ENCODE results near the gene TRIP6.
A peak's percentile ranks its signal among the peaks of the same experiment; 100 is the strongest.

Gene TRIP6

DNA sequence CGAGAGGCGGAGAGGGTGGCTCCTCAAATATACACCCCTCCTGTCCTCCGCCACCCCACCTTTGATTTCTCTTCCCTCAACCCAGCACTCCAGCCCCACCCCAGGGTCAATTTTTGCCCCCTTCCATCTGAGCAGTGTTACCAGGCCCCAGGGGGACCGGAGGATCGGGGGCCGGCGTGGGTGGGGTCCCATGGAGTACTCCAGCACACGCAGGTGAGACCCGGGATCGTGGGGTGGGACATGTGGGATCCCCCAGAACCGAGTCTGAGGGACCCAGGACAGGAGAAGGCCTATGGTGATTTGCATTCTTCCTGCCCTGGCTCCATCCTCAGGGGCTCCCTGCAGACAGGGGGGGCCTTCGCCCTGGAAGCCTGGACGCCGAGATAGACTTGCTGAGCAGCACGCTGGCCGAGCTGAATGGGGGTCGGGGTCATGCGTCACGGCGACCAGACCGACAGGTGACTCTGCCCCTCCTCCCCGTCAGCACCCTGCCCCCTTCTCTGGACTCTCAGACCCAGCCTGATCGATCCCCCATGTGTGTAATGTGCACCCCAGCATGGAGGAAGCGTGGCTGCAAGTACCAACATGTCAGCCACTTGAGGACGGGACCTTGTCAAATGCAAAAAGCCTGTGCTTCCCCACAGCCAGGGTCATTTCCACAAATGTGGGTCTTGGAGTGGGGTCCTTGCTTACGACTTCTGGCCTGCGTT is 744 bp downstream of the TRIP6 start:
- intact Hi-C loops (cut with micrococcal nuclease): loop anchor here (2.0 kb wide), 1 partner anchor 15 kb away; the partner anchor contains the start of gene SLC12A9
- Mint-ChIP-seq H3K27me3 (no peaks in the 10 kb centered on the region), H3K4me1 (ENCODE audit: low read depth) (peaks cover 70% of the 10 kb centered on the region), H3K4me3 (peak overlapping the region; percentile 88), H3K27ac (peak overlapping the region; percentile 91), H3K9me3 (no peaks in the 10 kb centered on the region), H3K36me3 (ENCODE audit: low read depth) (peaks cover 84% of the 10 kb centered on the region)

DNA sequence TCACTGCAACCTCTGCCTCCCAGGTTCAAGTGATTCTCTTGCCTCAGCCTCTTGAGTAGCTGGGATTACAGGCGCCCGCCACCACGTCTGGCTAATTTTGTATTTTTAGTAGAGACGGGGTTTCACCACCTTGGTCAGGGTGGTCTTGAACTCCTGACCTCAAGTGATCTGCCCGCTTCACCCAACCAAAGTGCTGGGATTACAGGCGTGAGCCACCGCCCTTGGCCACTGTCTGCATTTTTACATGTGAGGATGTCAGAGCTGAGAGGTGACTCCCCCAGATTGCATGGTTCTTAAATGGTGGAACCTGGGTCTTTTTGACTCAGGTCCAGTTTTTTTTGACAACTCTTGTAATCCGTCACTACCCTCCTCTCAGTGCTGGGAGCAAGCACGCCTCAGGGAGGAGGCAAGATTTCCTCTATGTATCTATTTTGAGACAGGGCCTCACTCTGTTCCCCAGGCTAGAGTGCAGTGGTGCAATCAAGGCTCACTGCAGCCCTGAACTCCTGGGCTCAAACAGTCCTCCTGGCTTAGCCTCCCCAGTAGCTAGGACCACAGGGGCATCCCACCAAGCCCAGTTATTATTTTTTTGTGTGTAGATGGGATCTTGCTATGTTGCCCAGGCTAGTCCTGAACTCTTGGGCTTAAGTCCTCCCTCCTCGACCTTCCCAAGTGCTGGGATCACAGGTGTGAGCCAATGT is 6.6 kb downstream of the TRIP6 start:
- intact Hi-C loops (cut with micrococcal nuclease): no loop called here
- Mint-ChIP-seq H3K36me3 (ENCODE audit: low read depth) (peaks cover 90% of the 10 kb centered on the region), H3K27me3 (no peaks in the 10 kb centered on the region), H3K4me1 (ENCODE audit: low read depth) (peaks cover 56% of the 10 kb centered on the region), H3K27ac (peak overlapping the region; percentile 94), H3K9me3 (no peaks in the 10 kb centered on the region), H3K4me3 (peak overlapping the region; percentile 97)

GRCh38 chr7:100874300-100874576 is 7.1 kb downstream of the TRIP6 start:
- Mint-ChIP-seq H3K27ac (peak overlapping the region; percentile 94), H3K4me1 (ENCODE audit: low read depth) (peaks cover 51% of the 10 kb centered on the region), H3K9me3 (no peaks in the 10 kb centered on the region), H3K4me3 (peak overlapping the region; percentile 97), H3K27me3 (no peaks in the 10 kb centered on the region), H3K36me3 (ENCODE audit: low read depth) (peaks cover 90% of the 10 kb centered on the region)
- intact Hi-C loops (cut with micrococcal nuclease): no loop called here

GRCh38 chr7:100874577-100875355 is 7.6 kb downstream of the TRIP6 start, which contains the start of gene SRRT:
SRRT (plus strand) TSS chr7:100875103; CDS start chr7:100875591, 488 bp downstream.
- peaks cover 55% of the 10 kb centered on the region for H3K4me1 Mint-ChIP-seq (ENCODE audit: low read depth)
- intact Hi-C loops (cut with micrococcal nuclease): loop anchor here (1.0 kb wide), 1 partner anchor 13 kb away; no protein-coding TSS in a partner anchor
- H3K4me3 Mint-ChIP-seq: peak within 1 kb of the TSS; percentile 97
- H3K27me3 Mint-ChIP-seq: no peaks in the 10 kb centered on the region
- H3K36me3 Mint-ChIP-seq (ENCODE audit: low read depth): peaks cover 94% of the 10 kb centered on the region
- H3K9me3 Mint-ChIP-seq: no peaks in the 10 kb centered on the region
- H3K27ac Mint-ChIP-seq: peak within 1 kb of the TSS; percentile 94

DNA sequence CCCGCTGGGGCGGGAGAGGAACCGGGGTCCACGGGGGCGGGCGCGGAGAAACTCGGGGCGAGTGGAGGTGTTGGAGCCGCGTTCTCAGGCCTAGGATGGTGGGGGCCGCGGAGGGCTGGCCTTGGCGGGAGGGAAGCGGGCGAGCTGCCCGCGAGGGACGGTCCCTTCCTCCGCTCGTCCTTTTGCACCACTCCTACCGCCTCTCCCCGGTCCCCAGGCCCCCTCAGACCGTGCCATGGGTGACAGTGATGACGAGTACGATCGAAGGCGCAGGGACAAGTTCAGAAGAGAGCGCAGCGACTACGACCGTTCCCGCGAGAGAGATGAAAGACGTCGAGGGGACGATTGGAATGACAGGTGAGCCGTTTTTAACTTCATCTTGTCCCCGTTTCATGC is 8.2 kb downstream of the TRIP6 start:
- Mint-ChIP-seq H3K4me1 (ENCODE audit: low read depth) (peaks cover 54% of the 10 kb centered on the region), H3K9me3 (no peaks in the 10 kb centered on the region), H3K4me3 (peak overlapping the region; percentile 97), H3K27ac (peak overlapping the region; percentile 94), H3K27me3 (no peaks in the 10 kb centered on the region), H3K36me3 (ENCODE audit: low read depth) (peaks cover 96% of the 10 kb centered on the region)
- intact Hi-C loops (cut with micrococcal nuclease): loop anchor here (1.0 kb wide), 1 partner anchor 12 kb away; no protein-coding TSS in a partner anchor

DNA sequence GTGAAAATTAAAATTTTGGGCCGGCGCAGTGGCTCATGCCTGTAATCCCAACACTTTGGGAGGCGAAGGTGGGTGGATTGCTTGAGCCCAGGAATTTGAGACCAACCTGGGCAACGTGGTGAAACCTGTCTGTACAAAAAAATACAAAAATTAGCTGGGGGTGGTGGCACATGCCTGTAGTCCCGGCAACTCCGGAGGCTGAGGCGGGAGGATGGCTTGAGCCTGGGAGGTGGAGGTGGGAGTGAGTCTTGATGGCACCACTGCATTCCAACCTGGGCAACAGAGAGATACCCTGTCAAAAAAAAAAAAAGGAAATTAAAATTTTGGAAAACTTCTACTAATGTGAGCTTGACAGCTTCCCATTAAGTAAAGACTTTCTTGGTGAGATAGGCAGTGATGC is 10.8 kb downstream of the TRIP6 start:
- Mint-ChIP-seq H3K27me3 (no peaks in the 10 kb centered on the region), H3K27ac (no peak overlapping the region), H3K9me3 (no peaks in the 10 kb centered on the region), H3K36me3 (ENCODE audit: low read depth) (peaks cover 96% of the 10 kb centered on the region), H3K4me1 (ENCODE audit: low read depth) (peaks cover 38% of the 10 kb centered on the region), H3K4me3 (no peak overlapping the region)
- intact Hi-C loops (cut with micrococcal nuclease): no loop called here

DNA sequence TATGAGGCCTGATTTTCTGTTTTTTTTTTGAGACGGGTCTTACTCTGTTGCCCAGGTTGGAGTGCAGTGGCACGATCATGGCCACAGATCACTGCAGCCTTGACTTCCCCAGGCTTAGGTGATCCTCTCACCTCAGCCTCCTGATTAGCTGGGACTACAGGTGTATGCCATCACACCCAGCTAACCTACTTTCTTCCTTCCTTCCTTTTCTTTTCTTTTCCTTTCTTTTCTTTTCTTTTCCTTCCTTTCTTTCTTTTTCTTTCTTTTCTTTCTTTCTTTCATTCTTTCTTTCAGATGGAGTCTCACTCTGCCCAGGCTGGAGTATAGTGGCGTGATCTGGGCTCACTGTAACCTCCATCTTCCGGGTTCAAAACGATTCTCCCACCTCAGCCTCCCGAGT is 11.5 kb downstream of the TRIP6 start:
- intact Hi-C loops (cut with micrococcal nuclease): no loop called here

DNA sequence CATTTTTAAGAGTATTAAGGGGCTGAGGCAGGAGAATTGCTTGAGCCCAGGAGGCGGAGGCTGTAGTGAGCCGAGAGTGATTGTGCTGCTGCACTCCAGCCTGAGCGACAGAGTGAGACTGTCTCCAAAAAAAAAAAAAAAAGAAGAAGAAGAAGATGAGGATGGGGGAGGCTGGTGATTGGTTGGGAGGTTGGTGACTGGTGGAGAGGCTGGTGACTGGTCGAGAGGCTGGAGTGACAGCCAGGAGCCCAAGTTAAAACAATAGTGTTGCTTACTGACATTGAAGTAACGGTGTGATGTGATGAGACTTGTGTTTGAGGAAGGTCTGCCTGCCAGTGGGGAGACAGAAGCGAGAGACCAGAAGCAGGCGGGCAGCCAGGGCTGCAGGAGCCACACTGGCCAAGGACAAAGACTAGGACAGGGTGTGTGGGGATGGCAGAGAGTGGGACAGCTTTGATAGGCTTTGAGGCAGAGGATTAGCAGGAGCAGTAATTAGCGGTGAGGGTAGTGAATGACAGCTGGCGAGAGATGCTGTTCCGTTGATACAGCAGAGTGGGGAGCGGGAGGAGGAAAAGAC is 12.6 kb downstream of the TRIP6 start:
- Mint-ChIP-seq H3K27ac (peak overlapping the region; percentile 5), H3K4me3 (no peak overlapping the region), H3K9me3 (no peaks in the 10 kb centered on the region), H3K4me1 (ENCODE audit: low read depth) (peaks cover 40% of the 10 kb centered on the region), H3K36me3 (ENCODE audit: low read depth) (peaks cover 96% of the 10 kb centered on the region), H3K27me3 (no peaks in the 10 kb centered on the region)
- intact Hi-C loops (cut with micrococcal nuclease): no loop called here

More for the DNA sequence above, 11.5 kb downstream of the TRIP6 start:
- Mint-ChIP-seq H3K27me3 (no peaks in the 10 kb centered on the region), H3K36me3 (ENCODE audit: low read depth) (peaks cover 96% of the 10 kb centered on the region), H3K4me1 (ENCODE audit: low read depth) (peaks cover 38% of the 10 kb centered on the region), H3K9me3 (no peaks in the 10 kb centered on the region), H3K4me3 (no peak overlapping the region), H3K27ac (no peak overlapping the region)

DNA sequence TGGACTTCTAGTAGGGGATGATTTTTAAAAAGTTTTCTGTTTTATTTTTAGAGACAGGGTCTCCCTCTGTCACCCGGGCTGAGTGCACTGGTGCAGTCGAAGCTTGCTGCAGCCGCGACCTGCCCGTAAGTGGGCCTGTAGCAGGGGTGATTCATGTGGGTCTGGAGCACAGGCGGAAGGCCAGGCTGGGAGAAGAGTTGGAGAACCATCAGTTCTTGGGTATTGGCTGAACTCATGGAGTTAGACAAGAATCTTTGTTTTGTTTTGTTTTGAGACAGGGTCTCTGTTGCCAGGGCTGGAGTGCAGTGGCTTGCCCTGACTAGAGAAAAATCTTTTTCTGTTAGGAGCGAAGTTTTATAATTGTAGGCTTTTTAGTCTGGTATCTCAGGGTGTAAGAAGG is 13.5 kb downstream of the TRIP6 start:
- Mint-ChIP-seq H3K27ac (no peak overlapping the region), H3K9me3 (no peaks in the 10 kb centered on the region), H3K4me1 (ENCODE audit: low read depth) (peaks cover 48% of the 10 kb centered on the region), H3K4me3 (no peak overlapping the region), H3K36me3 (ENCODE audit: low read depth) (peaks cover 96% of the 10 kb centered on the region), H3K27me3 (no peaks in the 10 kb centered on the region)
- intact Hi-C loops (cut with micrococcal nuclease): no loop called here

GRCh38 chr7:100881136-100881535 is 13.9 kb downstream of the TRIP6 start:
- H3K9me3 Mint-ChIP-seq: no peaks in the 10 kb centered on the region
- no peaks in the 10 kb centered on the region for H3K27me3 Mint-ChIP-seq
- no peak overlapping the region for H3K27ac Mint-ChIP-seq
- H3K4me1 Mint-ChIP-seq (ENCODE audit: low read depth): peaks cover 48% of the 10 kb centered on the region
- H3K4me3 Mint-ChIP-seq: no peak overlapping the region
- H3K36me3 Mint-ChIP-seq (ENCODE audit: low read depth): peaks cover 98% of the 10 kb centered on the region
- intact Hi-C loops (cut with micrococcal nuclease): no loop called here

DNA sequence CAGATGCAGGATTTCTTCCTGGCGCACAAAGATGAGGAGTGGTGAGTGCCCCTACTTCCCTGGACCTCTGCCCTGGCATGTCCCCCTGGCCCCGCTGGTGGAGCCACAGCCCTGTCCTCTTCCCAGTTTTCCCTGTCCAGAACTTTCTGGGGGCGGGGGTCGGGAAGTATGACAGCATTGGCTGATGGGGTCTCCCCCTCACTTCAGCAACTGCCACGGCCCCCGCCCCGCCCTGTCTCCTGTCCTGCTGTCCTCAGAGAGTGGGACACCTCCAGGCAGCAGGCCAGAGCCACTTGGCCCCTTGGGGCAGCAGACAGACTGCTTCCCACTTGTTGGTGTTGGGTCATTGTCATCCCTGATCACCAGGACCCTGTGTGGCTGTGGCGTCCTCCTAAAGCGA is 15.0 kb downstream of the TRIP6 start:
- H3K4me3 Mint-ChIP-seq: no peak overlapping the region
- no peaks in the 10 kb centered on the region for H3K27me3 Mint-ChIP-seq
- peaks cover 99% of the 10 kb centered on the region for H3K36me3 Mint-ChIP-seq (ENCODE audit: low read depth)
- intact Hi-C loops (cut with micrococcal nuclease): no loop called here
- no peaks in the 10 kb centered on the region for H3K9me3 Mint-ChIP-seq
- peaks cover 50% of the 10 kb centered on the region for H3K4me1 Mint-ChIP-seq (ENCODE audit: low read depth)
- H3K27ac Mint-ChIP-seq: no peak overlapping the region

DNA sequence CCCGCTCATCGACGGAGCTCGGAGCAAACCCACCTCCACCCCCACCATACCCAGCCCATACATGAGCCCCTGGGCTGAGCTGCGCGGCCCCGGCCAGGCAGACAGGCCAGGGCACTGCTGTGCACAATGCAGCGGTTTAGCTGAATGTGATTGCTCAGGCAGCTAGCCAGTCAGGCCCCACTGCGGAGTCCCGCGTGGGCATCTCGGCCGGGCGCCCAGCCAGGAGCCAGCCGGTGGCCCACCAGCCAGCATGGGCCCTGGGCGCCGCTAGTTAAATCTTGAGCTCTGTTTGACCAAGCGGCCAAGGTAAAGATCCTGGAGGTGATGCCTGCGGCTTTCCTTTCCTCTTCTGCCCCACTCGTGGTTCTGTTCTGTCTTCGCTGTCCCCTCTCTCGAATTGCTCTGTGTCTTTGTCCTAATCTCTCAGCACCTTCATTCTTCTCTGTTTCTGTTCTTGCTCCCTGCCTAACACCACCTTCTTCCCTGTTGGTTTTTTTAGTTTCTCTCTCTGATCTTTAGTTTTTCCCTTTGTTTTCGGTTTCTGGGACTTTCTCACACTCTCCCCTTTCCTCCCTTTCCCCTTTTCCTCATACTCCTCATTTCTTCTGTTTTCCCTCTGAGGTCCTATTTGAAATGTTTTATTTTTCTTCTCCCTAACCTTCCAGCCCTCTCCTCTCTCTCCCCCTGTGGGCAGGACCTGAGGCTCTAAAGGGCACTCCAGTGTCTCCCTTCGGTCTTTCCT is 15.8 kb downstream of the TRIP6 start:
- Mint-ChIP-seq H3K36me3 (ENCODE audit: low read depth) (peaks cover 100% of the 10 kb centered on the region), H3K4me3 (no peak overlapping the region), H3K27ac (no peak overlapping the region), H3K4me1 (ENCODE audit: low read depth) (peaks cover 54% of the 10 kb centered on the region), H3K27me3 (no peaks in the 10 kb centered on the region), H3K9me3 (no peaks in the 10 kb centered on the region)
- intact Hi-C loops (cut with micrococcal nuclease): no loop called here

GRCh38 chr7:100884736-100885439 is 17.7 kb downstream of the TRIP6 start:
- intact Hi-C loops (cut with micrococcal nuclease): no loop called here
- no peaks in the 10 kb centered on the region for H3K9me3 Mint-ChIP-seq
- peak overlapping the region; percentile 53 for H3K27ac Mint-ChIP-seq
- H3K4me1 Mint-ChIP-seq (ENCODE audit: low read depth): peaks cover 57% of the 10 kb centered on the region
- H3K36me3 Mint-ChIP-seq (ENCODE audit: low read depth): peaks cover 89% of the 10 kb centered on the region
- no peaks in the 10 kb centered on the region for H3K27me3 Mint-ChIP-seq
- H3K4me3 Mint-ChIP-seq: peak overlapping the region; percentile 15

All from dendritic cell treated with granulocyte-macrophage colony-stimulating factor and Interleukin-4, amounts not matched to agents 40 ng/mL and 50 ng/mL, for 4 days (primary cell).